K562 (cell line): ENCODE measurements around the gene FOXO3. TPM values are rescaled to one million over a fixed set of nuclear protein-coding genes. Genes with fewer than 3 reads are reported as not detected.
A peak's percentile ranks its signal among the peaks of the same experiment; 100 is the strongest.

ENCODE experiments used
- CXXC5 ChIP-seq: fragments of 250-450 bp; sonication (Bioruptor Pico); IDR thresholded peaks from 2 replicates; pipeline ENCODE4 v1.8.0; 2022; ENCODE audit warnings: inconsistent platforms, mild to moderate bottlenecking, moderate library complexity
- NCOR1 ChIP-seq: fragments of 450-650 bp; IDR thresholded peaks from 2 replicates; pipeline ENCODE4 v1.6.1; 2016; ENCODE audit warnings: mild to moderate bottlenecking, moderate library complexity
- SIX5 ChIP-seq, 2 experiments: IDR thresholded peaks; 2 replicates each; pipeline ENCODE4 v1.6.1; 2011; ENCODE audit warnings: low read length in 2 of 2, borderline replicate concordance in 1 of 2, low read depth in 1 of 2, mild to moderate bottlenecking in 1 of 2, moderate library complexity in 1 of 2; ENCODE audit not compliant: insufficient read depth in 1 of 2
- SMARCE1 ChIP-seq: fragments of 450-650 bp; IDR thresholded peaks from 2 replicates; pipeline ENCODE4 v1.7.1; 2016; ENCODE audit warnings: mild to moderate bottlenecking
- U2AF1 ChIP-seq: fragments of 200-400 bp; formaldehyde crosslinking; optimal IDR thresholded peaks from 2 replicates; pipeline ENCODE3; 2017; ENCODE audit warnings: mild to moderate bottlenecking, low read depth, low read length, moderate library complexity
- polyA plus RNA-seq, 8 experiments: library from polyadenylated mRNA; depleted of rRNA in 4 of 8; stranded (reverse) in 5 of 8; unstranded in 3 of 8; fragments of >200 nt; fragmentation: Nextera tagmentation in 2 of 8; fragmentation: Illumina TruSeq in 1 of 8; extraction: Ambion mirVana in 2 of 8; extraction: Trizol in 1 of 8; gene quantifications; 2 replicates each; pipeline versions ENCODE4 v1.2.1 to v1.2.3, GENCODE V29; 2011 to 2014; ENCODE audit warnings: inconsistent platforms in 1 of 8, missing spikeins in 1 of 8
- total RNA-seq, 7 experiments: library from RNA; depleted of rRNA in 6 of 7; stranded (reverse); fragments of >200 nt in 6 of 7; fragmentation: Illumina TruSeq in 2 of 7; extraction: Trizol in 2 of 7; gene quantifications; 2 replicates each; pipeline versions ENCODE4 v1.2.1 to v1.2.3, GENCODE V29; 2011 to 2021; ENCODE audit warnings: low replicate concordance in 1 of 7
- TF ChIP-seq, protein P1 (sequence below): sonication (generic); IDR thresholded peaks from 2 replicates; pipeline ENCODE4 v1.6.1; 2016
- TF ChIP-seq, protein P2 (sequence below), 3 experiments: IDR thresholded peaks in 2 of 3; conservative IDR thresholded peaks in 1 of 3; 2 replicates each; pipeline ENCODE4 v1.5.1; 2011 to 2012; ENCODE audit warnings: low read length in 3 of 3, mild to moderate bottlenecking in 3 of 3, control low read depth in 2 of 3, improper control_type of control experiment in 1 of 3, inconsistent platforms in 1 of 3, low read depth in 1 of 3, mixed read lengths in 1 of 3, moderate library complexity in 1 of 3; ENCODE audit not compliant: insufficient read depth in 2 of 3

FOXO3 gene
- total and polyA plus RNA-seq, 9 of the 15 experiments (the other 6 are each of a cell fraction or from before 2014, with no cell fraction given) = 3.0 to 14.6 (median 6.0) TPM

DNA sequence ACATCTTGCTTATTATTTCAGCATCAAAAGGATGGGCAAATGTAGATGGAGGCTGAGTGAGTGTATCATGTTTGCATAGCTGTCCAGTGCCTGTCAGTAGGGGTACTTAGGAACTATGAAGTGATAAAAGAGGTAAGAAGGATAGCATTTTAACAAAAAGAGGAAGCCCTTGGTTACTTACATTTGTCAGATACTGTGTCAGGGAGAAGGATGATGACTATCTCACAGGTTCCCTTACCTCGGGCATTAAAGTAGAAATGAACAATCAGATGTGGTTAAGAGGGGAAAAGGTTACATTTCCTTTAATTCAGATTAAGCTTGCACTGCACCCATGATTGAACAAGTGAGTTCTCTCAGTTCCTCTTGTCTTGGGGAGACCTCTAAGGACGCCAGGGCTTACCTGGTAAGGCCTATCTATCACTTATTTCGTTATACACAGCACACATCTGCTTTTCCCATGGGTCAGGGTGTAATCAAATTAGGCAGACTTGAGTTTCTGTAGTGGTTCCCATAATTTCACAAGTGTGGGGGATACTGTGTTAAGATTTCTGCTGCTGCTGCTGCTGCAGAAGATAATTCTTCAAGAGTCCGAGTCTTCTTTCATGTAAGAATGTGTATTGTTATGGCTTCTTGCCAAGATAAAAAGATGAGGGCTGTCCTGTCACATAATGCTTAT is 4.5 kb downstream of the FOXO3 start (continued):
- TF ChIP-seq U2AF1 = no peak
- TF ChIP-seq CXXC5 = peak; percentile 35; the same call in 1 of the 2 replicates
- TF ChIP-seq, protein P1, sequence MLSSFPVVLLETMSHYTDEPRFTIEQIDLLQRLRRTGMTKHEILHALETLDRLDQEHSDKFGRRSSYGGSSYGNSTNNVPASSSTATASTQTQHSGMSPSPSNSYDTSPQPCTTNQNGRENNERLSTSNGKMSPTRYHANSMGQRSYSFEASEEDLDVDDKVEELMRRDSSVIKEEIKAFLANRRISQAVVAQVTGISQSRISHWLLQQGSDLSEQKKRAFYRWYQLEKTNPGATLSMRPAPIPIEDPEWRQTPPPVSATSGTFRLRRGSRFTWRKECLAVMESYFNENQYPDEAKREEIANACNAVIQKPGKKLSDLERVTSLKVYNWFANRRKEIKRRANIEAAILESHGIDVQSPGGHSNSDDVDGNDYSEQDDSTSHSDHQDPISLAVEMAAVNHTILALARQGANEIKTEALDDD = peak; percentile 88
- TF ChIP-seq, protein P2, sequence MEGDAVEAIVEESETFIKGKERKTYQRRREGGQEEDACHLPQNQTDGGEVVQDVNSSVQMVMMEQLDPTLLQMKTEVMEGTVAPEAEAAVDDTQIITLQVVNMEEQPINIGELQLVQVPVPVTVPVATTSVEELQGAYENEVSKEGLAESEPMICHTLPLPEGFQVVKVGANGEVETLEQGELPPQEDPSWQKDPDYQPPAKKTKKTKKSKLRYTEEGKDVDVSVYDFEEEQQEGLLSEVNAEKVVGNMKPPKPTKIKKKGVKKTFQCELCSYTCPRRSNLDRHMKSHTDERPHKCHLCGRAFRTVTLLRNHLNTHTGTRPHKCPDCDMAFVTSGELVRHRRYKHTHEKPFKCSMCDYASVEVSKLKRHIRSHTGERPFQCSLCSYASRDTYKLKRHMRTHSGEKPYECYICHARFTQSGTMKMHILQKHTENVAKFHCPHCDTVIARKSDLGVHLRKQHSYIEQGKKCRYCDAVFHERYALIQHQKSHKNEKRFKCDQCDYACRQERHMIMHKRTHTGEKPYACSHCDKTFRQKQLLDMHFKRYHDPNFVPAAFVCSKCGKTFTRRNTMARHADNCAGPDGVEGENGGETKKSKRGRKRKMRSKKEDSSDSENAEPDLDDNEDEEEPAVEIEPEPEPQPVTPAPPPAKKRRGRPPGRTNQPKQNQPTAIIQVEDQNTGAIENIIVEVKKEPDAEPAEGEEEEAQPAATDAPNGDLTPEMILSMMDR (IDR thresholded peaks at IDR 0.05 in 2 of 3, conservative IDR thresholded peaks at IDR 0.05 in 1 of 3; ENCODE audit: insufficient read depth in 2 of 3, low read depth in 1 of 3, low read length in 3 of 3) = no peak
- peak; percentile 73 for TF ChIP-seq NCOR1
- no peak for TF ChIP-seq SIX5 (IDR thresholded peaks at IDR 0.05; ENCODE audit: borderline replicate concordance in 1 of 2, insufficient read depth in 1 of 2, low read depth in 1 of 2, low read length in 2 of 2)
- TF ChIP-seq SMARCE1 = peak; percentile 77
